Kasumi-1 (cell line): ENCODE results near the gene HYAL1.
A peak's percentile ranks its signal among the peaks of the same experiment; 100 is the strongest.
"Not testable (repeated sequence)": the region's sequence is repeated elsewhere in the genome, so short reads cannot be mapped to it uniquely, and the experiment has no call there.

ENCODE experiments used
- DNase-seq, 2 experiments: peaks; one replicate each; lab custom pipeline; 2025; lab: John Stamatoyannopoulos, UW

The HYAL1 gene

DNA sequence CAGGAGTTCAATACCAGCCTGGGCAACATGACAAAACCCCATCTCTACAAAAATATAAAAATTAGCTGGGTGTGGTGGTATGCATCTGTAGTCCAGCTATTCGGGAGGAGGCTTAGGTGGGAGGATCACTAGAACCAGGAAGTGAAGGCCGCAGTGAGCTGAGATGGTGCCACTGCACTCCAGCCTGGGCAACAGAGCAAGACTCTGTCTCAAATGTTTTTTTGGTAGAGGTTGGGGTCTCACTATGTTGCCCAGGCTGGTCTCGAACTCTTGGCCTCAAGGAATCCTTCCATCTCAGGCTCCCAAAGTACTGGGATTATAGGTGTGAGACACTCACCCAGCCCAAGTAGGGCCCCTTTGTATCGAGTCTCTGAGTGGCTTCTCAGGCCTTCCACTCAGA, 9.3 kb downstream of the HYAL1 start:
- no peak for DNase-seq

DNA sequence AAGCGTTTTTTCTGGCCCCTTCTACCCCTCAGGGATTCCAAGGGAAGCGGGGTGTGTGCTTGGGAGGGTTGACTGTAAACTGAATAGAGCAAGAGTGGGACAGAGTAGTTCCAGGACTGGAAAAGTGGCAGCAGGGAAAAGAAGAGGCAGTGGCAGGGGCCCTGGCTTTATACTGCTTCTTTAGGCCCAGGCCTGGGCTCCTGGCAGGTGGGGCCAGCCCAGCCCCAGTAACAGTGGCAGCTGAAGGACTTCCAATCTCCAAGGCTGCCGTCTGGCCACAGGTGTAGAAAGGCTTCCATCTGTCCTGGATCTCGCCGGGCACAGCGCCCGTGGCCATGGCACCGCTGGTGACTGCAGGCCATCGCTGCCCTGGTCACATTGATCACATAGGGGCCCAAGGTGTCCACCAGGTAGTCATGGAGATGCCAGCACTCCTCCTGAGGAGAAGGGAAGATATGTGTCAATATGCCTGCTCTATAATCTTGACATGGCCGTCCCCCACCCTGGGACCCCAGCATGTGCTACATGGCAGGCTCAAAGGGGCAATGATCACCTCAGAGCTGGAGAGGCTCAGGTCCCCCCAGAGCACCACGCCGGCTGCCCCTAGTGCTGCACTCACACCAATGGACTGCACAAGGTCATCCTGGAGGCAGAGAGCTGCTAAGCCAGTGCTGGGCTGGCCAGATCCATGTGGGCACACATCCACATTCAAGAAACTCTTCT, 10.1 kb downstream of the HYAL1 start:
- DNase-seq: no peak

DNA sequence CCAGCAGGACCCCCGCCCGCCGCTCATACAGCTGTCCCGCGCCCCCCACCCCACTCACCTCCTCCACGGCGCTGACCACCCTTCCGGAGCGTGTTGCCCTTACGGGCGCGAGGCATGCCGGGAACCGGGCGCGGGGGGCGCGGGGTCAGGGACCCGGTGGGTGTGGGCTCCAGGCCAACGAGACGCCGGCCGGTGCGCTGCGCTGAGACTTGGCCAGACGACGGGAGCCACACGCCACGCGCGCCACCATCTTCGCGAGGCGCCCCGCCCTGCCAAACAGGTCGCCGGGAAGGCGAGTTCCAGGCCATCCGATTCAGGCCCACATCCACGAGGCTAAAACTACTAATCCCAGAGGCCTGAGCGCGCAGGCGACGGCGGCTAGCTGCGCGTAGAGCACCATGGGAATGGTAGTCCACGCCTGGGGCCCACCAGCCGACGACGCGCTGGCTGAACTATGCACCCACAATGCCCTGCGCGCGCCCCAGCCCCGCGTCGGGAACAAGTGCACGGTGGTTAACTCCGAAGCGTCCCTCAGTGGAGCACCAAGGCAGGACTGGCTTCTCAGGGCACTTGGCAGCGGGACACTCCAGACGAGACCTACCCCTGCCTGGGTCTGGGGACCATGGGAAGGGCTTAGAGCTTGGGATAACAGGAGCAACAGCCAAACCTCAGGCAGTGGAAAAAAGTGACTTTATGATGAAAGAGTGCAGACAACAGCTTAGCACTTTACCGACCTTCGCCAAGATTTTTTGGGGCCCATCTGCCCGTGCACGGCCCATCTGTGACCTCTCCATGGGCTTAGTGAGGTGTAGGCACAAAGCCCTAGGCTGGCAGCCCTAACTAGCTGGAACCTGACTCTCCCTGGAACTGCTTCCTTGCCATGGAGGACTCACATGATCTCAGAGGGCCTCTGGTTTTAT, 11.0 kb downstream of the HYAL1 start, which contains the start of gene IFRD2:
Gene IFRD2, minus strand, starts transcription at position 271 of the 920 bp plus-strand sequence. Its CDS starts 155 bp downstream, at position 116.
- DNase-seq: peak; percentile 95 to 97

GRCh38 chr3:50290161-50290641, 13.2 kb downstream of the HYAL1 start:
- DNase-seq: no peak

DNA sequence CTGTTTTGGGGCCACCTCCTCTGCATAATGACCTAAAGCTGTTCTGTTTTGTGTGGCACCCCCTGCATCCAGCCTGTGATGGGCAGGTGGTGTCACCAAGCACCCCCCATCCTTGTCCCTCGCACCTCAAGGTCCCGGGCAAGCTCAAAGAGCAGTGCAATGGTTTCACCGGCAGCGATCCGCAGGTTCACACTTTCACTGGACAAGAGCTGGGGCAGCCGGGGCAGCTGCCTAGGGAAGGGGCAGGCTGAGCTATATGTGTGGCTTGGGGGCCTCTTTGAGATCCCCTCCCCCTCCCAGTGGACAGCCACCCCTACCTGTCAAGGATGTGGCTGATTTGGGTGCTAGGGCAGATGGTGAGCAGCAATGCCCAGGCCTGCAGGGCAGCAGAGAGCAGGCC, 14.2 kb downstream of the HYAL1 start:
- no peak for DNase-seq

- DNase-seq: no peak
Measured at GRCh38 chr3:50288387-50289007, 14.9 kb downstream of the HYAL1 start.

DNA sequence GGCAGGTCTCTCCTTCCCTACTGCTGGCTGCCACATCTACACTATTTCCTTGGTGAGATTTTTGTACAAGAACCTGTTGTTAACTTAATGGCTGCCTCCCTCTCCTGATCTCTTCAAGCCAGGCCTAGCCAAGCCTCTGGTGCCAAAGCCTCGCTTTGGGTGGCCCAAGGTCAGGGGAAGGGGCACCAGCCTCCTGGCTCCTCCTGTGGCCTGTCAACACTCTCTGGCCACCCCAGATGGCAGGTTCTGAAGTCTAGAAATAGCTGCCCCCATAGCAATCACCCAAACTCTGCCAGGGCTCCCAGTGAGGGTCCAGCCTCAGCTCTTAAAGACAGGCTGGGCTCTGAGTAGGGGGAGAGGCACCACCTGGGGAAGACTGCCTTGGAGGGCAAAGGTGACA, 16.1 kb downstream of the HYAL1 start:
- DNase-seq: no peak

DNA sequence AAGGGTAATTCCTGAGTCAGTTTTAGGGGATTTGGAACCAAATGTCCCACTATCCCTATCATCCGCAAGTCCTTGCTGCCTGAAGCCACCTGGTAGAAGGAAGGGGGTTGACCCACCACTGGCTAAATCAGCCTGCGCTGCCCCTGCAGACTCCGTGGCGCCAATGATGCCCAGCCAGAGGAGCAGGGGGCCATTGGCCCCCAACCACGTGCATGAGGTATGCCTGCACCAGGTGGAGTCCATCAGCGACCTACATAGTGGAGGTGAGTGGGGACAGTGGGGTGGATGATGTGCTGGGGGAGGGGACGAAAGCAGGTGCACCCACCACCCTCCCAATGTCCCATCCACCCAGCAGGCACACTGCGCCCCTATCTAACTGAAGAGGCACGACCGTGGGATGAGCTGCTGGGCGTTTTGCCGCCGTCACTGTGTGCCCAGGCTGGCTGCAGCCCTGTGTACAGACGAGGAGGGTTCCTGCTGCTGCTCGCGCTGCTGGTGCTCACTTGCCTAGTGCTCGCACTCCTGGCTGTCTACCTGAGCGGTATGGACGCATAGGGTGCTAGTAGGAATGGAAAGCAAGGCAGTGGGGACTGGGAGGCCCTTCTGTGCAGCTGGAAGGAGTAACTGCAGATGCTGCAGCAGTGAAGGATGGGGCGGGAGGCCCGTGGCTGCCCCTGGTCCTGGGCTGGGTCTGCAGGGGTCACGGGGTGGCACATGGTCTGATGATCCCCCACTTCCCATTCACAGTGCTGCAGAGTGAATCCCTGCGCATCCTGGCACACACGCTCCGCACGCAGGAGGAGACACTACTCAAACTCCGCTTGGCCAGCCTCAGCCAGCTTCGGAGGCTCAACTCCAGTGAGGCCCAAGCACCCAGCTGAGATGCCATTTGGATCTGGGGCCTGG, 16.8 kb downstream of the HYAL1 start:
- DNase-seq: no peak

DNA sequence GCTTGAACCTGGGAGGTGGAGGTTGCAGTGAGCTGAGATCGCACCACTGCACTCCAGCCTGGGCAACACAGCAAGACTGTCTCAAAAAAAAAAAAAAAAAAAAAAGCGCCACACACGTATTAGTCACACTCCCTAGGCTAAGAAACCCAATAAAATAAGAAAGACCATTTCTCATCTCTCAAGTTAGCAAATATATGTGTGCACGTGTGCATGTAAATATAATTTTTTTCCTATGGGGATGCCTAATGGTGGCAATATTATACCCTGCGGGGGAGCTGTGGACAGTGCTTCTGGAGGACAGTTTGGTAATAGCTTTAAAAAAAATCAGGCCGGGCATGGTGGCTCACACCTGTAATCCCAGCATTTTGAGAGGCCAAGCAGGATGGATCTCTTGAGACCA, 19.3 kb downstream of the HYAL1 start:
- not testable (repeated sequence) for DNase-seq

GRCh38 chr3:50279255-50280016, 23.9 kb downstream of the HYAL1 start:
- no peak for DNase-seq

DNA sequence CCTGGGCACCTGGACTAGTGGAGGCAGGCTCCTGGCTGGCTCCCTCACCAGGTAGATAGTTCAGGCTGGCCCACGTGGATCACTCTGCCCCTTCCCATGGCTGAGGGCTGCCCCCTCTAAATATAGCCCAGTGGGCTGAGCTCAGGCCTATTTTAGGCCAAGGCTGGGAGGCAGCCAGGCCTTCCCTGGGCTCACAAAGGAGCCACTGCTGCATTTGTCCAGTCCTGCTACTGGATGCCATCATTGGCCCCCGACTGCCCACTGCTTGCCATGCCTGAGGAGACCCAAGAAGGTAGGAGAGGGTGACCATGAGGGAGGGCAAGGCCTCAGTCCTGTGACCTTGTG, 24.5 kb downstream of the HYAL1 start, which contains the start of gene LSMEM2:
Gene LSMEM2, plus strand, starts transcription at position 208 of the 345 bp plus-strand sequence. Its CDS starts 27 bp downstream, at position 235.
- DNase-seq: no peak

- no peak for DNase-seq
Measured at GRCh38 chr3:50278123-50278879, 25.1 kb downstream of the HYAL1 start.

- DNase-seq: no peak
Measured at GRCh38 chr3:50276762-50277101, 26.6 kb downstream of the HYAL1 start.

GRCh38 chr3:50275996-50276761, 27.2 kb downstream of the HYAL1 start:
- no peak for DNase-seq

GRCh38 chr3:50275141-50275995, 28.0 kb downstream of the HYAL1 start:
- DNase-seq: no peak

GRCh38 chr3:50274371-50275104, 28.8 kb downstream of the HYAL1 start:
- peak; percentile 58 to 62 for DNase-seq

- no peak for DNase-seq
Measured at GRCh38 chr3:50273689-50274065, 29.7 kb downstream of the HYAL1 start.
